ENCODE data around the gene SLC6A1.

DNA sequence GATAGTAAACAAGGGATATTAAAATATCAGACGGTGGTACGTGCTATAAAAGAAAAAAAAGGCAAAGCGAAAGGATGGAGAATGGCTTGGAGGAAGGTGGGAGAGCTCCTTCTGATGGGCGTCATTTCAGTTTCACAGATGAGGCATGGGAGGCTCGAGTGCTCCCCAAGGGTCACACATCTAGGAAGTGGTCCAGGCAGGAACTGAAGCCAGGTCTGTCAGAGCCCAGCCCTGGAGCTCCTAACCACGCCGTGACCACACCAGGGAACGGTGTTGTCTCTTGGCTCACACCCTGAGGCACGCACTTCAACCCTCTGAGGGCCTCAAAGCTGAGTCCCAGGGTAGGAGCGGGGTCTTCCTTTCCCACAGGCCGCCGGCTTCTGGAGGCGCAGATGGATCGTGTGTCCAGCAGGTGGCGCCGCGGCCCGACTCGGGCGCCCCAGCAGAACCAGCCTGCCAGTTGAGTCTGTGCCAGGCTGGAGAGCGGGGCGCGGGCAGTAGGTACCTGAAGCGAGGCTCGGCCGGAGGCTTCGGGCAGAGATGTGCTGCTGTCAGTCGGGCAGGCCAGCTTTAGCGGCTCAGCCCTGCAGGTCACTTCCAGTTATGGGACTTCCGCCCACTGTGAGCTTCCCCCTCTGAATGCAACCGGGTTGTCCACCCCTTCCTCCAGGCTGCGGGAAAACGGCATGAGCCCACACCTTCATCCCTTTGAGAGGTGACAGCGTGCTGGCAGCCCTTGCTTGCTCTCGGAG is 68.1 kb downstream of the SLC6A1 start:
- TF ChIP-seq CTCF (IDR thresholded peaks at IDR 0.05) (peak in 5 of 7 experiments; percentile 60 to 84 (median 72)), POLR2A (IDR thresholded peaks at IDR 0.05) (no peak)

All from stomach (tissue), 4 donors.